NCI-H2081 (cell line): ENCODE measurements around the gene MAEA.

Source experiments
- DNase-seq, 2 experiments: peaks; one replicate each; lab custom pipeline; 2025; lab: John Stamatoyannopoulos, UW

Gene MAEA

DNA sequence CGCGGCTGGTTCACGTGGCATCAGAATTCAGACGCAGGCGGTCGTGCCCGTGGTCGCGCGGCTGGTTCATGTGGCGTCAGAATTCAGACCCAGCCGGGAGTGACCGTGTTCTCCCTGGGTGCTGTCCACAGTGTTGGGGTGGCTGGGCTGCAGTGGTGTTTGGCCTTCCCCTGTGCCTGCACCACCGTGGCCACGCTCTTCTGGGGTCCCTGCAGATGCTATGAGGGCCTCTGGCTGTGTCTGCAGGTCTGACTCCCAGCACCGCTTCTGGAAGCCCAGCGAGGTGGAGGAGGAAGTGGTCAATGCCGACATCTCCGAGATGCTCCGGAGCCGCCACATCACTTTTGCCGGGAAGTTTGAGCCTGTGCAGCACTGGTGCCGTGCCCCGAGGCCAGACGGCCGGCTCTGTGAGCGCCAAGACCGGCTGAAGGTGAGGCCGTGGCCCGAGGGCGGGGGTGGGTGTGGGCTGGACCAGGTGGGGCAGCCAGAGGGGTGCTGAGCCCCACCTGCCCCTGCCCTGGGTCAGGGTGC is 90.2 kb downstream of the MAEA start:
- DNase-seq: no peak

DNA sequence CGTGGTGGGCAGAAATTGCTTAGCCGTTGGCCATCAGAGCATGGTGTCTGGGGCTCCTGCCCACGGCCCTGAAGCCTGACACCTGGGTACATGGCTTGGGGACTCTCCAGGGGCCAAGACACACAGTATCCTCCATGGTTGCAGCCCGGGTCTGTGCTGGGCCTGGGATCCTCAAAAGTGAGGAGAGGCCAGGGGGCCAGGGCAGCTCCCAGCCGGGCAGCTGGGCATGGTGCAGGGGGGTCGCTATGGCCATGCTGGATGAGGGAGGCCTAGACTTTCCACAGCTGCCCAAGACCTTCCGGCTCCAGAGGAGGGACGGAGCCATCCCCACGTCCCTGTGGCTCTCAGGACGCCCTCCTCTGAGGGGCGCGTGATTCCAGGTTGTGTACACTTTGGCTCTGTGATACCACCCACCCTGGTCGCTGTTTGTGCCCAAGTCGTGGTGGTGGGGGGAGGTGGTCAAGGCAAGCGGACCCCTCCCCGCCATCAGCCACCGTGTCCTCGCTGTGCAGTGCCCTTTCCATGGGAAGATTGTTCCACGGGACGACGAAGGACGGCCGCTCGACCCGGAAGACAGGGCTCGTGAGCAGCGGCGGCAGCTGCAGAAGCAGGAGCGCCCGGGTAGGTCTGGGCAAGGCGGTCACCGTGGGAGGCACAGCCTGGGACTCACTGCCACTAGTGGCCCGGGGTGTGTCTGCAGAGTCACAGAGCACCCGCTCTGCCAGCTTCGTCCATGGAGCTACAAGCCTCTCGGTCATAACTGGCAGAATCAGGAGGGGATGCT is 90.9 kb downstream of the MAEA start:
- no peak for DNase-seq

DNA sequence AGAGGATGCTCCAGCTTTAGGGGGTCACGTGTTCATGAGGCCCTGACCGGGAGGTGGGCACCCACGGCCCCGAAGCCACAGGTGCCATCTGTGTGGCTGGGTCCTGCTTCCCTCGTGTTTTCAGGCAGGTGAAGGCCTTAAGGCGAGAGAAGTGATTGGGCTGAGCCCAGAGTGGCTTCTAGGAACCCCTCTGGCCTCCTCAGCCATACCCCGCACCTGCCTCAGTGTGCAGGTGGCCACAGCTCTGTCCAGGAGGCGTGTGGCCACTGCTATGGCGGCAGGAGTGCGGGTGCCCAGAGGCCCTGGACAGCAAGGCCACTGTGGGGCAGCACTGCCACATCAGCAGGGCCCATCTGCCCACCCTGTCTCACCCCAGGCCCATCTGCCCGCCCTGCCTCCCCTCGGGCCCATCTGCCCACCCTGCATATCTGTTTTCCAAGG is 91.5 kb downstream of the MAEA start:
- DNase-seq: no peak

GRCh38 chr4:1381944-1382541 is 92.4 kb downstream of the MAEA start:
- DNase-seq: no peak

DNA sequence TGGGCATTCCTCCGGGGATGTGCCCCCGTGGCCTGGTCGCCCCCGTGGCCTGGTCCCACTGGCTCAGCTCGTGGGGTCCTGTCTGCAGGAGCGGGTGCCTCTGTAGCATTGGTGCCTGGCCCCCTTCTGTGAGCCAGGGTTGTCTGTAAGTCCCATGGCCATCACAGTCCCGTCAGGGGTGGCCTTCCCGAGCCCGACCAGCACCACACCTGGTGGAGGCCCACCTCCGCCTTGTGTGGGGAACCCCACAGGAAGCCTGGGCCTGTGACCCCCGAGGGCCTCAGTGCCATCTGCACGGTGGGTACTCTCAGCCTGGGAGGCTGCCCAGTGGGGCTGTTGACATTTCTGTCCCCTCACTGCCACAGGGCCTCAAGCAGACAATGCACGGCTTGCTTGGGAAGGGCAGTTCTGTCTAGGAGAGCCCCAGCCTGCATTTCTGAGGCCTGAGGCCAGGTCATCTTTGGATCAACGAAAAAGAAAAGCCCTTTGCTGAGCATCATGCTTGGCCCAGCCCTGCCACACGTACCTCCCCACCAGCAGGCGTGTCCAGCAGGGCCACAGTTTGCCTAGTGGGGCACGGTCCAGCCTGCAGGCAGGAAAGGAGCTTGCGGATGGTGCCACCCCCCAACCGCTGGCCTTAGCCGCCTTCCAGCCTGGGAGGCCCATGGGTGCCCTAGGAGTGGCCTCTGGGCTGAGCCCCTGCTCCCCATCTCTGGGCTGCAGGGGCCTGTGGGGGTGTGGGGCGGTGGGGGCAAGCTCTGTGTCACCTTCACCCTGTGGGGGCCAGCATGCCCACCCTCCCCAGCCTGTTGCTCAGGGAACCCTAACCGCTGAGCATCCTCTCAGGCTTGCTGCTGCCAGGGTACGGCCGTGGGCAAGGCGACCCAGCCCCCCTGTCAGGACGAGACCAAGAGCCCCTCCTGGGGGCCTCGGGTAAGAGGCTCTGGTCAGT is 93.4 kb downstream of the MAEA start:
- DNase-seq: no peak

- no peak for DNase-seq
These were observed 94.3 kb downstream of the MAEA start for GRCh38 chr4:1383728-1384591.

GRCh38 chr4:1384675-1385372 is 95.1 kb downstream of the MAEA start:
- no peak for DNase-seq

DNA sequence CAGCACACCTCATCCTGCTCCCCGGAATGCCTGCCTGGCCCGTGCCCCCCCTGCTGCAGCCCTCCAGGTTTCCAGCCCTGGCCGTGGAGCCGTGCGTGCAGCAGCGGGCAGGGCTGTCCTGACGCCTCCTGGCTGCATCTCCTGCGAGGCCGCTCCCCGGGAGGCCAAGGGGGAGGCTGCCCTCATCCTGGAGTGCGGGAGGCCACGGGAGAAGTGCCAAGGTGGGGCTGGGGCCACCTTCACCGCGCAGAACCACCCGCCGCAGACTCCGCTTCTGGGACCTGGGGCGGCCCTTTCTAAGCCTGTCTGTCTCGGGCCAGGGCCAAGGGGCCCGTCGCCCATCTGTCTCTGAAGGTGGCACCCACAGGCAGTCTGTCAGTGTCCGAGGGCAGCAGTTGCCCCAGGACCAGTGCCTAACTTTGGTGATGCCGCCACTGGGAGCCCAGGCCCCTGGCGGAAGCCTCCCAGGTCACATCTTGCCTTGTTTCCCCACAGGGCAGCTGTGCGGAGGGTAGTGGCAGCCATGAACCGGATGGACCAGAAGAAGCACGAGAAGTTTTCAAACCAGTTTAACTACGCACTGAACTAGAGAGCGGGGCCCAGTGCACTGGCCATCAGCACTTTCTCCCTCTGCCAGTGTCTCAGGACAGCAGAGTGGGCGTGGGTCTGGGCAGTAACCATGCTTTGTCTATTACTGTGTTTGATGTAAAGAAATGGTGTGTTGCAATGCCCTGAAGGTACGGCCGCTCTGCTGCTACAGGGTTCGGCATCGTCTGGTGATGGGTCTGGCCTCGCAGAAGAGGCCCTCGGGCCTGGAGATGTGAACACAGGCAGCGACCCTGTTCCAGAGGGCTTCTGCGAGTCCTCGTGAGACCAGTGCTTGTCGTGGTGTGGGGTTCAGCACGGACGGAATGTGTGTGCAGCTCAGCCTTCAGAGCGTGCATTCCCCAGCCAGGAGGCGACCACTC is 96.0 kb downstream of the MAEA start:
- DNase-seq: no peak
